Measurements from ENCODE around the gene CTNND2.

DNA sequence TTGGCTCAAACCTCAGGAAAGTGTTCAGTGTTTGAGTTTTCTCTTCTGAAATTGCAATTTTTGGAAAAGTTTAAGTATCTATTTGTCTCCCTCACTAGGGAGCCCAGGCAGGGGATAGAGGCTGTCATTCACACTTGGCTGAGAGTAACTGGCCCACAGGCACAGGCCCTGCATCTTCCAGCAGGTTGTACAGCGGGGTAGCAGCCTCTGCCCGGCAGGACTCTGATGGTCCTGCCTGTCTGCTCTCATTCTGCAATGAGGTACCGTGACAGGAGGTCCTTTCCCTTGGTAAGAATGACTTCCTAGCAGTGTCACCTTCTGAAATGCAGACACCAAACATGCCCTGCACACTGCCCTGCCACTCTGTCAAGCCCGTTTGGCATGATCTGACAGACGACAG, 860.4 kb downstream of the CTNND2 start:
- TF ChIP-seq, protein P1, sequence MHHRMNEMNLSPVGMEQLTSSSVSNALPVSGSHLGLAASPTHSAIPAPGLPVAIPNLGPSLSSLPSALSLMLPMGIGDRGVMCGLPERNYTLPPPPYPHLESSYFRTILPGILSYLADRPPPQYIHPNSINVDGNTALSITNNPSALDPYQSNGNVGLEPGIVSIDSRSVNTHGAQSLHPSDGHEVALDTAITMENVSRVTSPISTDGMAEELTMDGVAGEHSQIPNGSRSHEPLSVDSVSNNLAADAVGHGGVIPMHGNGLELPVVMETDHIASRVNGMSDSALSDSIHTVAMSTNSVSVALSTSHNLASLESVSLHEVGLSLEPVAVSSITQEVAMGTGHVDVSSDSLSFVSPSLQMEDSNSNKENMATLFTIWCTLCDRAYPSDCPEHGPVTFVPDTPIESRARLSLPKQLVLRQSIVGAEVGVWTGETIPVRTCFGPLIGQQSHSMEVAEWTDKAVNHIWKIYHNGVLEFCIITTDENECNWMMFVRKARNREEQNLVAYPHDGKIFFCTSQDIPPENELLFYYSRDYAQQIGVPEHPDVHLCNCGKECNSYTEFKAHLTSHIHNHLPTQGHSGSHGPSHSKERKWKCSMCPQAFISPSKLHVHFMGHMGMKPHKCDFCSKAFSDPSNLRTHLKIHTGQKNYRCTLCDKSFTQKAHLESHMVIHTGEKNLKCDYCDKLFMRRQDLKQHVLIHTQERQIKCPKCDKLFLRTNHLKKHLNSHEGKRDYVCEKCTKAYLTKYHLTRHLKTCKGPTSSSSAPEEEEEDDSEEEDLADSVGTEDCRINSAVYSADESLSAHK (tag by site-specific recombination; IDR thresholded peaks at IDR 0.05) = no peak
- TF ChIP-seq ZBTB17 (tag by site-specific recombination; IDR thresholded peaks at IDR 0.05) = no peak
- TF ChIP-seq, protein P2, sequence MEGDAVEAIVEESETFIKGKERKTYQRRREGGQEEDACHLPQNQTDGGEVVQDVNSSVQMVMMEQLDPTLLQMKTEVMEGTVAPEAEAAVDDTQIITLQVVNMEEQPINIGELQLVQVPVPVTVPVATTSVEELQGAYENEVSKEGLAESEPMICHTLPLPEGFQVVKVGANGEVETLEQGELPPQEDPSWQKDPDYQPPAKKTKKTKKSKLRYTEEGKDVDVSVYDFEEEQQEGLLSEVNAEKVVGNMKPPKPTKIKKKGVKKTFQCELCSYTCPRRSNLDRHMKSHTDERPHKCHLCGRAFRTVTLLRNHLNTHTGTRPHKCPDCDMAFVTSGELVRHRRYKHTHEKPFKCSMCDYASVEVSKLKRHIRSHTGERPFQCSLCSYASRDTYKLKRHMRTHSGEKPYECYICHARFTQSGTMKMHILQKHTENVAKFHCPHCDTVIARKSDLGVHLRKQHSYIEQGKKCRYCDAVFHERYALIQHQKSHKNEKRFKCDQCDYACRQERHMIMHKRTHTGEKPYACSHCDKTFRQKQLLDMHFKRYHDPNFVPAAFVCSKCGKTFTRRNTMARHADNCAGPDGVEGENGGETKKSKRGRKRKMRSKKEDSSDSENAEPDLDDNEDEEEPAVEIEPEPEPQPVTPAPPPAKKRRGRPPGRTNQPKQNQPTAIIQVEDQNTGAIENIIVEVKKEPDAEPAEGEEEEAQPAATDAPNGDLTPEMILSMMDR (tag by site-specific recombination; IDR thresholded peaks at IDR 0.05) = no peak
- TF ChIP-seq ZNF23 (tag by site-specific recombination; IDR thresholded peaks at IDR 0.05; ENCODE audit: borderline replicate concordance) = no peak
- no peak for TF ChIP-seq TCF7L2 (IDR thresholded peaks at IDR 0.05; ENCODE audit: borderline replicate concordance, low read depth, low read length)
- TF ChIP-seq ZNF37A (tag by site-specific recombination; IDR thresholded peaks at IDR 0.05) = no peak
- TF ChIP-seq YY1 (tag by site-specific recombination; IDR thresholded peaks at IDR 0.05) = no peak
- TF ChIP-seq ZNF121 (tag by site-specific recombination; IDR thresholded peaks at IDR 0.05) = no peak
- TF ChIP-seq, protein P3, sequence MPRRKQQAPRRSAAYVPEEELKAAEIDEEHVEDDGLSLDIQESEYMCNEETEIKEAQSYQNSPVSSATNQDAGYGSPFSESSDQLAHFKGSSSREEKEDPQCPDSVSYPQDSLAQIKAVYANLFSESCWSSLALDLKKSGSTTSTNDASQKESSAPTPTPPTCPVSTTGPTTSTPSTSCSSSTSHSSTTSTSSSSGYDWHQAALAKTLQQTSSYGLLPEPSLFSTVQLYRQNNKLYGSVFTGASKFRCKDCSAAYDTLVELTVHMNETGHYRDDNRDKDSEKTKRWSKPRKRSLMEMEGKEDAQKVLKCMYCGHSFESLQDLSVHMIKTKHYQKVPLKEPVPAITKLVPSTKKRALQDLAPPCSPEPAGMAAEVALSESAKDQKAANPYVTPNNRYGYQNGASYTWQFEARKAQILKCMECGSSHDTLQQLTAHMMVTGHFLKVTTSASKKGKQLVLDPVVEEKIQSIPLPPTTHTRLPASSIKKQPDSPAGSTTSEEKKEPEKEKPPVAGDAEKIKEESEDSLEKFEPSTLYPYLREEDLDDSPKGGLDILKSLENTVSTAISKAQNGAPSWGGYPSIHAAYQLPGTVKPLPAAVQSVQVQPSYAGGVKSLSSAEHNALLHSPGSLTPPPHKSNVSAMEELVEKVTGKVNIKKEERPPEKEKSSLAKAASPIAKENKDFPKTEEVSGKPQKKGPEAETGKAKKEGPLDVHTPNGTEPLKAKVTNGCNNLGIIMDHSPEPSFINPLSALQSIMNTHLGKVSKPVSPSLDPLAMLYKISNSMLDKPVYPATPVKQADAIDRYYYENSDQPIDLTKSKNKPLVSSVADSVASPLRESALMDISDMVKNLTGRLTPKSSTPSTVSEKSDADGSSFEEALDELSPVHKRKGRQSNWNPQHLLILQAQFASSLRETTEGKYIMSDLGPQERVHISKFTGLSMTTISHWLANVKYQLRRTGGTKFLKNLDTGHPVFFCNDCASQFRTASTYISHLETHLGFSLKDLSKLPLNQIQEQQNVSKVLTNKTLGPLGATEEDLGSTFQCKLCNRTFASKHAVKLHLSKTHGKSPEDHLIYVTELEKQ (tag by site-specific recombination; IDR thresholded peaks at IDR 0.05; ENCODE audit: borderline replicate concordance) = no peak
- TF ChIP-seq SP2 (tag by site-specific recombination; IDR thresholded peaks at IDR 0.05) = no peak
- no peak for TF ChIP-seq ZNF266 (tag by site-specific recombination; IDR thresholded peaks at IDR 0.05; ENCODE audit: low read depth)
- TF ChIP-seq ZNF24 (tag by site-specific recombination; IDR thresholded peaks at IDR 0.05) = no peak
- TF ChIP-seq, protein P4, sequence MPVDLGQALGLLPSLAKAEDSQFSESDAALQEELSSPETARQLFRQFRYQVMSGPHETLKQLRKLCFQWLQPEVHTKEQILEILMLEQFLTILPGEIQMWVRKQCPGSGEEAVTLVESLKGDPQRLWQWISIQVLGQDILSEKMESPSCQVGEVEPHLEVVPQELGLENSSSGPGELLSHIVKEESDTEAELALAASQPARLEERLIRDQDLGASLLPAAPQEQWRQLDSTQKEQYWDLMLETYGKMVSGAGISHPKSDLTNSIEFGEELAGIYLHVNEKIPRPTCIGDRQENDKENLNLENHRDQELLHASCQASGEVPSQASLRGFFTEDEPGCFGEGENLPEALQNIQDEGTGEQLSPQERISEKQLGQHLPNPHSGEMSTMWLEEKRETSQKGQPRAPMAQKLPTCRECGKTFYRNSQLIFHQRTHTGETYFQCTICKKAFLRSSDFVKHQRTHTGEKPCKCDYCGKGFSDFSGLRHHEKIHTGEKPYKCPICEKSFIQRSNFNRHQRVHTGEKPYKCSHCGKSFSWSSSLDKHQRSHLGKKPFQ (tag by site-specific recombination; IDR thresholded peaks at IDR 0.05) = no peak
- TF ChIP-seq ZNF561 (tag by site-specific recombination; IDR thresholded peaks at IDR 0.05; ENCODE audit: borderline replicate concordance) = no peak
